Transverse colon (tissue), 4 donors: ENCODE results near the gene PLOD2. TPM values are rescaled to one million over a fixed set of nuclear protein-coding genes. Genes with fewer than 3 reads are reported as not detected.

Source experiments
- DNase-seq: peaks from one replicate; pipeline ENCODE4 v3.0.0-alpha.2; 2019
- H3K27ac ChIP-seq, 4 donors: fragments of 200-600 bp; sonication (generic); 2 replicates each; pipeline ENCODE4 v1.5.1; 2016 to 2018; ENCODE audit warnings: inconsistent platforms in 4 of 4
- H3K27me3 ChIP-seq: fragments of 200-600 bp; sonication (generic); 2 replicates; pipeline ENCODE4 v1.5.1; 2017; ENCODE audit warnings: inconsistent platforms
- H3K36me3 ChIP-seq, 4 donors: fragments of 200-600 bp; sonication (generic); 2 replicates each; pipeline ENCODE4 v1.5.1; 2017 to 2019; ENCODE audit warnings: inconsistent platforms in 4 of 4
- H3K4me1 ChIP-seq, 4 donors: fragments of 200-600 bp; sonication (generic); 2 replicates each; pipeline ENCODE4 v1.5.1; 2017 to 2020; ENCODE audit warnings: inconsistent platforms in 4 of 4
- H3K4me3 ChIP-seq, 4 donors: fragments of 200-600 bp; sonication (generic); 1 replicate in 1 of 4; 2 replicates in 3 of 4; pipeline versions ENCODE4 v1.5.1 to v1.6.1; 2017 to 2019; ENCODE audit warnings: inconsistent platforms in 4 of 4
- H3K9me3 ChIP-seq, 2 donors: fragments of 200-600 bp; sonication (generic); 2 replicates each; pipeline ENCODE4 v1.5.1; 2017 to 2019; ENCODE audit warnings: inconsistent platforms in 2 of 2
- EP300 ChIP-seq: sonication (generic); formaldehyde crosslinking; IDR thresholded peaks from one replicate; pipeline ENCODE4 v1.6.1; 2017; ENCODE audit warnings: antibody characterized with exemption, low read depth
- POLR2A ChIP-seq: fragments of 450-650 bp; IDR thresholded peaks from one replicate; pipeline ENCODE4 v1.6.1; 2016; ENCODE audit warnings: antibody characterized with exemption, mild to moderate bottlenecking, moderate library complexity
- POLR2AphosphoS5 ChIP-seq, 3 donors: sonication (generic); formaldehyde crosslinking; IDR thresholded peaks; one replicate each; pipeline ENCODE4 v1.6.1; 2016; ENCODE audit warnings: antibody characterized with exemption in 3 of 3
- WGBS, 2 donors: methylation state at CpG; one replicate each; pipeline ENCODE4 v1.1.5; 2018; ENCODE audit warnings: low coverage in 1 of 2; 5-methylcytosine and 5-hydroxymethylcytosine counted together
- in situ Hi-C, 4 donors: fragments of 200-750 bp; cut with MboI; loops; one replicate each; pipeline versions ENCODE4 v1.15.0 to v1.15.1; 2017; ENCODE audit warnings: low sequenced_read_pairs in 3 of 4, low pct_ligation_motif_present in 1 of 4, low pct_unique_long_range_greater_than_20kb in 1 of 4
- intact Hi-C: fragments of 100-400 bp; cut with DNase I; formaldehyde crosslinking; loops from one replicate; pipeline ENCODE4 v1.15.1; 2023; ENCODE audit warnings: low total_unique reads
- total RNA-seq, 4 donors: library from RNA; depleted of rRNA; stranded (reverse); fragments of >200 nt; gene quantifications; one replicate each; pipeline ENCODE4 v1.1.0, GENCODE V29; 2016
- TF ChIP-seq, protein P1 (sequence below), 5 experiments: fragments of 200-600 bp in 3 of 5; fragments of 450-650 bp in 2 of 5; sonication (generic) in 3 of 5; IDR thresholded peaks; 1 replicate in 2 of 5; 2 replicates in 3 of 5; pipeline ENCODE4 v1.5.1; 2016 to 2017; ENCODE audit warnings: antibody characterized with exemption in 5 of 5, inconsistent platforms in 3 of 5, mild to moderate bottlenecking in 2 of 5, moderate library complexity in 1 of 5

The PLOD2 gene
- total RNA-seq, 4 donors from 2014 or later, result 18.9 to 178 (median 92.0) TPM

DNA sequence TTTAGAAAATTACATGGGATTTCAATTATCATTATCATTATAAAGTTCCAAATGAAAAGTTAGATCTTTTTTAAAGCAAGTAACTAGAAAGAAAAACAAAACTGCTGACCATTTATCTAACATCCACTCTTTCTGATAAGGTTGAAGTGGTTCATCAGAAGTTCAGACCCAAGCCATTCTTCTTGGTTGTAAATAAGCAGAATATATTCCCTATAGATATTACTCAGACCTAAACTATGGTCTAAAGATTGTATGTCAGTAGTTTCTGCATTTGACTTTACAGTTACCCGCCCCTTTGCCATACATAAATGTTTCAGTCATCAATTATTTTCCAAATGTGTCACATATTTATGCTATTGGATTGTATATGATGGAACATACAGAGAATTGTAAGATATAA lies 136.7 kb downstream of the PLOD2 start:
- intact Hi-C loops, result no loop called here
- no peaks in the 10 kb centered on the region for H3K27me3 ChIP-seq
- TF ChIP-seq, protein P1, sequence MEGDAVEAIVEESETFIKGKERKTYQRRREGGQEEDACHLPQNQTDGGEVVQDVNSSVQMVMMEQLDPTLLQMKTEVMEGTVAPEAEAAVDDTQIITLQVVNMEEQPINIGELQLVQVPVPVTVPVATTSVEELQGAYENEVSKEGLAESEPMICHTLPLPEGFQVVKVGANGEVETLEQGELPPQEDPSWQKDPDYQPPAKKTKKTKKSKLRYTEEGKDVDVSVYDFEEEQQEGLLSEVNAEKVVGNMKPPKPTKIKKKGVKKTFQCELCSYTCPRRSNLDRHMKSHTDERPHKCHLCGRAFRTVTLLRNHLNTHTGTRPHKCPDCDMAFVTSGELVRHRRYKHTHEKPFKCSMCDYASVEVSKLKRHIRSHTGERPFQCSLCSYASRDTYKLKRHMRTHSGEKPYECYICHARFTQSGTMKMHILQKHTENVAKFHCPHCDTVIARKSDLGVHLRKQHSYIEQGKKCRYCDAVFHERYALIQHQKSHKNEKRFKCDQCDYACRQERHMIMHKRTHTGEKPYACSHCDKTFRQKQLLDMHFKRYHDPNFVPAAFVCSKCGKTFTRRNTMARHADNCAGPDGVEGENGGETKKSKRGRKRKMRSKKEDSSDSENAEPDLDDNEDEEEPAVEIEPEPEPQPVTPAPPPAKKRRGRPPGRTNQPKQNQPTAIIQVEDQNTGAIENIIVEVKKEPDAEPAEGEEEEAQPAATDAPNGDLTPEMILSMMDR (IDR thresholded peaks at IDR 0.05), result no peak
- no peak for TF ChIP-seq POLR2AphosphoS5 (IDR thresholded peaks at IDR 0.05)
- TF ChIP-seq EP300, result no peak
- no peak for TF ChIP-seq POLR2A
- H3K4me1 ChIP-seq, result no peaks in the 10 kb centered on the region
- no peak for DNase-seq
- in situ Hi-C loops, result no loop called here
- no peak overlapping the region for H3K4me3 ChIP-seq
- H3K9me3 ChIP-seq, result no peaks in the 10 kb centered on the region
- H3K27ac ChIP-seq, result no peak overlapping the region
- H3K36me3 ChIP-seq, result no peaks in the 10 kb centered on the region
- WGBS, 2 donors, result 81 to 83% methylated on average over 1 of the region's 1 CpG

DNA sequence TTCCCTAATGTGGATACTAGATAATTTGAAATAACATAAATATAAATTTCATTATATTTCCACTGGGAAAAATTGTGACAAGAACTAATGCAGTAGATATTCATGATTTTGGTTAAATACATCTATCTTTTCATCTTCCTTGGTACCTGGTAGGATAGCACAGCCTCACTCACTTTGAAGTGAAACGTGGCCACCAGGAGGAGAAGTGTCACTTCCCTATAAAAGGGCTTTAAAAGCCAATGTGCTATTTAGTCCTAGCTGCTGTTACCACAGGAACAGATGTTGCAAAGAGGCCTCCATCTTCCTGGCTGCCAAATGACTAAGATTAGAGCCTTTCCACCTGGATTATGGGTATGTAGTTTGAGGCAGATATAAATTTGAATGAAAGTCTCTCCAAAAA lies 140.0 kb downstream of the PLOD2 start:
- DNase-seq, result no peak
- H3K4me3 ChIP-seq, result no peak overlapping the region
- no peaks in the 10 kb centered on the region for H3K9me3 ChIP-seq
- intact Hi-C loops (no loop called here), in situ Hi-C loops (no loop called here)
- H3K4me1 ChIP-seq, result no peaks in the 10 kb centered on the region
- H3K27me3 ChIP-seq, result no peaks in the 10 kb centered on the region
- 33 to 42% methylated on average over 1 of the region's 1 CpG for WGBS, 2 donors
- no peak for TF ChIP-seq POLR2A
- TF ChIP-seq POLR2AphosphoS5 (IDR thresholded peaks at IDR 0.05), result no peak
- TF ChIP-seq EP300, result no peak
- TF ChIP-seq, protein P1 (IDR thresholded peaks at IDR 0.05), result no peak
- no peaks in the 10 kb centered on the region for H3K36me3 ChIP-seq
- no peak overlapping the region for H3K27ac ChIP-seq

DNA sequence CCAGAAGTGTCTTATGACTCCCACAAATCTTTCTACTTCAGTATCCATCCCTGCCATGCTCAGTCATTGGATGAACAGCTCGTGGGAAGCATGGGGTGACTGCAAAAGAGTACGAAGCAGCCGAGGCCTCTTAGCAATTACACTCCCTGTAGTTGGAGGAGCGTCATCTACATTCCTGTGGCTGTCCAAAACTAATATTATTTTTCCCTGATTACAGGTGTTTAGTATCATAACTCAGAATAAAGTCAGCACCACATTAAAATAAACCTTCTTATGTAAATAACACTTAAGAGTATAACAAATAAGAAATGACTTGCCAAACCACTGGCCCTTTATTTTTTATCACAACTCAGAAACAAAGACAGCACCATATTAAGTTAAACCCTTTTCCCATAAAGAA lies 141.5 kb downstream of the PLOD2 start:
- TF ChIP-seq, protein P1 (IDR thresholded peaks at IDR 0.05), result no peak
- TF ChIP-seq EP300 (no peak), POLR2AphosphoS5 (IDR thresholded peaks at IDR 0.05) (no peak), POLR2A (no peak)
- Histone ChIP-seq H3K27ac (no peak overlapping the region), H3K27me3 (no peaks in the 10 kb centered on the region), H3K9me3 (no peaks in the 10 kb centered on the region), H3K4me1 (no peaks in the 10 kb centered on the region), H3K36me3 (no peaks in the 10 kb centered on the region), H3K4me3 (no peak overlapping the region)
- 36% methylated on average over 4 of the region's 4 CpGs; no CpG with 5 or more reads in 1 of the 2 donors for WGBS, 2 donors
- no peak for DNase-seq
- intact Hi-C loops (no loop called here), in situ Hi-C loops (no loop called here)

Other genes with a start within 250 kb of the PLOD2 start
- gene PLSCR4, start 89.9 kb upstream of the PLOD2 start, total RNA-seq, result 10 to 100 TPM; 19.7 to 87.7 (median 41.0) TPM